ENCODE data around the gene FUT6. TPM values are rescaled to one million over a fixed set of nuclear protein-coding genes. Genes with fewer than 3 reads are reported as not detected.
"Not testable (repeated sequence)": the region's sequence is repeated elsewhere in the genome, so short reads cannot be mapped to it uniquely, and the experiment has no call there.

FUT6 gene
- polyA plus RNA-seq, 4 donors, result 7.2 to 16.0 (median 10.8) TPM

GRCh38 chr19:5863030-5863665, 23.6 kb upstream of the FUT6 start:
- no peak for DNase-seq (ENCODE audit: low read depth in 4 of 4, low spot score in 2 of 4)

GRCh38 chr19:5857203-5858081, 17.9 kb upstream of the FUT6 start:
- no peak for DNase-seq (ENCODE audit: low read depth in 4 of 4, low spot score in 2 of 4)

GRCh38 chr19:5855151-5855550, 15.6 kb upstream of the FUT6 start:
- not testable (repeated sequence) for DNase-seq (ENCODE audit: low read depth in 4 of 4, low spot score in 2 of 4)

- DNase-seq (ENCODE audit: low read depth in 4 of 4, low spot score in 2 of 4), result not testable (repeated sequence)
Observed at GRCh38 chr19:5854121-5854520, 14.6 kb upstream of the FUT6 start.

GRCh38 chr19:5851302-5851701, 11.8 kb upstream of the FUT6 start, which contains the start of gene FUT3:
Gene FUT3, minus strand, starts transcription at chr19:5851449.
- DNase-seq (ENCODE audit: low read depth in 4 of 4, low spot score in 2 of 4), result no peak

- DNase-seq (ENCODE audit: low read depth in 4 of 4, low spot score in 2 of 4), result no peak
Observed at GRCh38 chr19:5850743-5851293, 11.3 kb upstream of the FUT6 start.

GRCh38 chr19:5850189-5850588, 10.7 kb upstream of the FUT6 start:
- DNase-seq (ENCODE audit: low read depth in 4 of 4, low spot score in 2 of 4), result no peak

- DNase-seq (ENCODE audit: low read depth in 4 of 4, low spot score in 2 of 4), result not testable (repeated sequence)
Observed at GRCh38 chr19:5848621-5849020, 9.1 kb upstream of the FUT6 start.

- not testable (repeated sequence) for DNase-seq (ENCODE audit: low read depth in 4 of 4, low spot score in 2 of 4)
Observed at GRCh38 chr19:5847846-5848245, 8.3 kb upstream of the FUT6 start.

GRCh38 chr19:5844456-5845433, 5.2 kb upstream of the FUT6 start:
- DNase-seq (ENCODE audit: low read depth in 4 of 4, low spot score in 2 of 4), result no peak

- no peak for DNase-seq (ENCODE audit: low read depth in 4 of 4, low spot score in 2 of 4)
Observed at GRCh38 chr19:5843295-5843927, 3.9 kb upstream of the FUT6 start.

- not testable (repeated sequence) for DNase-seq (ENCODE audit: low read depth in 4 of 4, low spot score in 2 of 4)
Observed at GRCh38 chr19:5841735-5842111, 2.2 kb upstream of the FUT6 start.

- DNase-seq (ENCODE audit: low read depth in 4 of 4, low spot score in 2 of 4), result no peak
Observed at GRCh38 chr19:5838353-5839064, 993 bp downstream of the FUT6 start.

GRCh38 chr19:5837761-5838352, 1.6 kb downstream of the FUT6 start:
- DNase-seq (ENCODE audit: low read depth in 4 of 4, low spot score in 2 of 4), result no peak

GRCh38 chr19:5832527-5833216, 6.8 kb downstream of the FUT6 start:
- DNase-seq (ENCODE audit: low read depth in 4 of 4, low spot score in 2 of 4), result no peak

- no peak for DNase-seq (ENCODE audit: low read depth in 4 of 4, low spot score in 2 of 4)
Observed at GRCh38 chr19:5832061-5832460, 7.4 kb downstream of the FUT6 start.

- no peak for DNase-seq (ENCODE audit: low read depth in 4 of 4, low spot score in 2 of 4)
Observed at GRCh38 chr19:5831159-5831558, 8.3 kb downstream of the FUT6 start.

- DNase-seq (ENCODE audit: low read depth in 4 of 4, low spot score in 2 of 4), result no peak
Observed at GRCh38 chr19:5829567-5830310, 9.8 kb downstream of the FUT6 start.
